Adrenal gland (tissue), 5 donors: ENCODE data around the gene NPPB.

ENCODE experiments used
- CTCF ChIP-seq, 6 experiments: fragments of 450-650 bp in 4 of 6; fragments of 200-600 bp in 2 of 6; sonication (generic) in 1 of 6; IDR thresholded peaks; 1 replicate in 5 of 6; 2 replicates in 1 of 6; pipeline versions ENCODE4 v1.5.1 to v1.8.0; 2016 to 2021; ENCODE audit warnings: antibody characterized with exemption in 6 of 6, mild to moderate bottlenecking in 2 of 6, moderate library complexity in 1 of 6
- POLR2A ChIP-seq, 2 donors: fragments of 450-650 bp; IDR thresholded peaks; one replicate each; pipeline ENCODE4 v1.6.1; 2017; ENCODE audit warnings: antibody characterized with exemption in 2 of 2, mild to moderate bottlenecking in 2 of 2, moderate library complexity in 1 of 2
- donor health status: DM: no; HTN: no; CAD: no.

- TF ChIP-seq CTCF (IDR thresholded peaks at IDR 0.05), result no peak
- no peak for TF ChIP-seq POLR2A (IDR thresholded peaks at IDR 0.05)
These were observed 20.8 kb upstream of the NPPB start for GRCh38 chr1:11879311-11880180.
